Muscle layer of duodenum (tissue), 2 donors: ENCODE results near the gene ADCY10.
"Not testable (repeated sequence)": the region's sequence is repeated elsewhere in the genome, so short reads cannot be mapped to it uniquely, and the experiment has no call there.

Source experiments
- H3K27ac ChIP-seq: one replicate; pipeline ENCODE4 v1.7.0; 2013; ENCODE audit warnings: mild to moderate bottlenecking, low read length
- H3K27me3 ChIP-seq: one replicate; pipeline ENCODE4 v1.7.0; 2013; ENCODE audit warnings: low read depth, mild to moderate bottlenecking, control low read depth, low read length
- H3K36me3 ChIP-seq, 2 donors: one replicate each; pipeline ENCODE4 v1.7.0; 2013; ENCODE audit warnings: low read length in 2 of 2, control low read depth in 1 of 2, mild to moderate bottlenecking in 1 of 2; ENCODE audit not compliant: insufficient read depth in 2 of 2, control insufficient read depth in 1 of 2
- H3K4me1 ChIP-seq, 2 donors: one replicate each; pipeline ENCODE4 v1.7.0; 2013; ENCODE audit warnings: low read length in 2 of 2, mild to moderate bottlenecking in 2 of 2, control low read depth in 1 of 2, moderate library complexity in 1 of 2; ENCODE audit not compliant: insufficient read depth in 2 of 2, control insufficient read depth in 1 of 2
- H3K4me3 ChIP-seq, 2 donors: one replicate each; pipeline ENCODE4 v1.7.0; 2013; ENCODE audit warnings: low read length in 2 of 2, low read depth in 1 of 2, mild to moderate bottlenecking in 1 of 2
- H3K9me3 ChIP-seq, 2 donors: one replicate each; pipeline ENCODE4 v1.7.0; 2013; ENCODE audit warnings: low read length in 2 of 2, control low read depth in 1 of 2, mild to moderate bottlenecking in 1 of 2; ENCODE audit not compliant: control insufficient read depth in 1 of 2
- donor health status: healthy.

Gene ADCY10

DNA sequence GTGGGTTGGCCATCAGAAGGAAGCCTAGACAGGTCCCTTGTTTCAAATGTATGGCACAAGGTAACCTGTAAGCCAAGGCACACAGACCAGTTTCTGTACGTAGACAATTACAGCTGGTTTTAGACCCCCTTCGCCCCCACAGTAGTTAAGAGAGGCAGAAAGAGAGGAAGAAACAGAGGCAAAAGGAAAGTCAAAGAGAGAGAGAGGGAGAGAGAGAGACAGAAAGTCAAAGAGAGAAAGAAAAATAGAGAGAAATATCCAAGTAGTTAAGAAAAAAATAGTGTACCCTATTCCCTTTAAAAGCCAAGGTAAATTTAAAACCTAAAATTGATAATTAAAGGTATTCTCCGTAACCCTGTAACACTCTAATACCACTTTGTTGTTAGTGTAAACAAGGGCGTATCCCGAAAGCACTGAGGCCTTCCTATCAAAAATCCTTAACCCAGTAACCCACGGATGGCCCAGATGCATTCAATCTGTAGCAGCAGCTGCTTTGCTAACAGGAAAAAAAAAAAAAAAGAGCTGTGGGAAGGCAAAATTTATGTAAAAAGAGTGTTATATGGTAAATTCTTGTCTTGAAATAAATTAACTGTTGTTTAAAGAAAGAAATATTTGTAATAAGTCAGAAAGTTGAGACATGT, 49.4 kb downstream of the ADCY10 start:
- Histone ChIP-seq H3K4me3 (no peak overlapping the region), H3K9me3 (no peaks in the 10 kb centered on the region), H3K27me3 (no peaks in the 10 kb centered on the region), H3K27ac (no peak overlapping the region), H3K36me3 (no peaks in the 10 kb centered on the region), H3K4me1 (no peaks in the 10 kb centered on the region)

- H3K4me3 ChIP-seq, result no peak overlapping the region
- no peaks in the 10 kb centered on the region for H3K9me3 ChIP-seq
- no peaks in the 10 kb centered on the region for H3K27me3 ChIP-seq
- no peaks in the 10 kb centered on the region for H3K4me1 ChIP-seq
- no peak overlapping the region for H3K27ac ChIP-seq
- no peaks in the 10 kb centered on the region for H3K36me3 ChIP-seq
Measured at GRCh38 chr1:167863921-167864279, 50.0 kb downstream of the ADCY10 start.

GRCh38 chr1:167863191-167863920, 50.6 kb downstream of the ADCY10 start:
- H3K9me3 ChIP-seq, H3K27ac ChIP-seq, H3K4me3 ChIP-seq, H3K36me3 ChIP-seq, H3K27me3 ChIP-seq, H3K4me1 ChIP-seq: not testable (repeated sequence)

DNA sequence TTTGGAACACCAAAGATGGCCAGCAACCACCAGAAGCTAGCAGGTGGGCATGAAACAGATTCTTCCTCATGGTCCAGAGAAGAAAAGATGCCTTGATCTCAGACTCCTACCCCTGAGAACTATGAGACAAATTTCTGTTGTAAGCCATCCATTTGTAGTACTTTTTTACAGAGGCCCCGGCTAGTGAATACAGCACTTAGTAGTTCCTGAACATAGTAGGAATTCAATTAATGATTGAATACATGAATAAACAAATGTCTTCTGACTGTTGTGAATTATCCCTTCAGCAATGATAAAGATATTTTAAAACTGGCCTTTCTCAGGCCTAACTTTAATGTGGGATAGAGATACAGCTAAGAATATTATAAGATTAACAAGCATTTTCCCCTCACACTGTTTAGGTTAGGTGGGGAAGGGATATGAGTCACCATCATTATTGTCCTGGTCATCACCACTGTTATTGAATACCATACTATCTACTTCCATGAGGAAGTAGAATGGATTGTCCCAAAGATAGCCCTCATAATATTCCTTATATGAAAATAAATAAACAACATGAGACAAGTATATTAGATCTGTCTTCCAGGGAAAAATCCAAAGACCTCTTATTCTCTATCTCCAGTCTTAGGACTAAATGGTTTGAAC, 51.4 kb downstream of the ADCY10 start:
- Histone ChIP-seq H3K4me3 (no peak overlapping the region), H3K4me1 (no peaks in the 10 kb centered on the region), H3K9me3 (no peaks in the 10 kb centered on the region), H3K36me3 (no peaks in the 10 kb centered on the region), H3K27ac (no peak overlapping the region), H3K27me3 (no peaks in the 10 kb centered on the region)

DNA sequence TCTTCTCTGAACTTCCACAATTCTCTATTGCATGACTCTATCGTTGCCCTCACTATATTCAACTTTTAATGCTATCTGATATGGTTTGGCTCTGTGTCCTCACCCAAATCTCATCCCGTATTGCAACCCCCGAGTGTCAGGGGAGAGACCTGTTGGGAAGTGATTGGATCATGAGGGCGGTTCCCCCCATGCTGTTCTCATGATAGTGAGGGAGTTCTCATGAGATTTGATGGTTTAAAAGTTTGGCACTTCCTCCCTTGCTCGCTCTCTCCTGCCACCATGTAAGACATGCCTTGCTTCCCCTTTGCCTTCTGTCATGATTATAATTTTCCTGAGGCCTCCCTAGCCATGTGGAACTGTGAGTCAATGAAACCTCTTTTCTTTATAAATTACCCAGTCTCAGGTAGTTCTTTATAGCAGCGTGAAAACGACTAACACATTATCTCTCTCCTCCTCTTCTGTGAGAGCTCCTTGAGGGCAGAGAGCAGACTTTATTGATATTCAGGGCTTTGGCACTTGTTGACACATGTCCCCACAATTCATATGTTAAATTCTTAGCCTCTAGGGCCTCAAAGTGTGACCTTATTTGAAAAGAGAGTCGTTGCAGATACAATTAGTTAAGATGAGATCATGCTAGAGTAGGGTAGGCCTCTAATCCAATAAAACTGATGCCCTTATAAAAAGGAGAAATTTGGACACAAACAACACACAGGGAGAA, 52.1 kb downstream of the ADCY10 start:
- H3K4me3 ChIP-seq, result no peak overlapping the region
- H3K27me3 ChIP-seq, result no peaks in the 10 kb centered on the region
- H3K36me3 ChIP-seq, result no peaks in the 10 kb centered on the region
- H3K4me1 ChIP-seq, result no peaks in the 10 kb centered on the region
- H3K9me3 ChIP-seq, result no peaks in the 10 kb centered on the region
- no peak overlapping the region for H3K27ac ChIP-seq

DNA sequence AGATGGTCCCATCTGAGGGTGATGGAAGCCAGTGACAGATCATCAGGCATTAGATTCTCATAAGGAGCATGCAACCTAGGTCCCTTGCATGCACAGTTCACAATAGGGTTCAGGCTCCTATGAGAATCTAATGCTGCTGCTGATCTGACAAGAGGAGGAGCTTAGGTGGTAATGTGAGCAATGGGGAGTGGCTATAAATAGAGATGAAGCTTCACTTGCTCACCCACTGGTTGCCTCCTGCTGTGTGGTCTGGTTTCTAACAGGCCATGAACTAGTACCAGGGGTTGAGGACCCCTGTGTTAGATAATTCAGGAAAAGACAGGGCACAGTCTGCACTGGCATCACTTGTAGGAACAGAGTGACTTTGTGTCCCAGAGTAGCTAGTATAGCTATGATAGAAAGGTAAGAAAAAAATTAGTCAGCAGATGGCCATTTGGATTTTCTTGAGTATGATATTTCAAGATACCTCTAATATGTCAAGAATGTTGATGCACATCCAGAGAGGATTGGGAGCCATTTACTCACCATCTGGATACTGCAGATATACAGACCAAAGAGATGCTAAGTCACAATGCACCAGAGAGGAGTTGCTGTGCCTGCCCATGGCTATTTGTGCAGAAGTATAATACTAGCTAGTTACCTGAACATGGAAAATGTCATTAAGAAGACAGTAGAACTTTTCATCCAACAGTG, 53.6 kb downstream of the ADCY10 start:
- Histone ChIP-seq H3K27me3 (no peaks in the 10 kb centered on the region), H3K27ac (no peak overlapping the region), H3K9me3 (no peaks in the 10 kb centered on the region), H3K4me3 (no peak overlapping the region), H3K4me1 (no peaks in the 10 kb centered on the region), H3K36me3 (no peaks in the 10 kb centered on the region)

DNA sequence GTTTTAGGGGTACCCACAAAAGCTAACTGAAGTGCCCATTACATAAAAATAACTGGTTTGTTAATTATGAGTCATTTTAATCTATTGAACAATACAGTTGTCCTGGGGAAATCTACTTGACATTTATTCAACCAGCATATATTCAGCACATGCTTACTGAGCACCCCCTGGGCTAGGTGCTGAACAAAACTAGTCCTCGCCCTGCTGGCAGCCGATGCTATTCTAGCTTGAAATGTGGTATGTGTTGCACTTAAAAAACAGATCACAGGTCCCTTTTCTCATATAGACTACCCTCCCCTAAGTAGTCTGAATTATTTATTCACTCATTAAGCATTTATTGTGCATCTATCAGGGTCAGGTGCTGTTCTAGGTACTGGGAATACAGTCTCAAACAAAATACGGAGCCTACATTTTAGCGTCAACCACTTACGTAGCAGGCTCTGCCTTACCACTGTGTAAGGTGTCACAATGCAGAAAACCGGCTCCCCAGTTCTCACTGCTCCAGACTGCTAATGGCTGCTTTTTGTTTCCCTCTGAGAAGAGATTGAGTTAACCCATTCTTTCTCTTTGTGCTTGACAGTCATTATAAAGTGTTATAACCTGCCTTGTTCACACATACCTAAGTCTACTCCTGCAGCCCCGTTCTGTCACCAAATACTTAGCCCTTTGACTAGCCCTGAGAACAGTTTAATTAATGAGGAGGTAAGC, 57.1 kb downstream of the ADCY10 start:
- no peaks in the 10 kb centered on the region for H3K27me3 ChIP-seq
- no peaks in the 10 kb centered on the region for H3K4me1 ChIP-seq
- H3K36me3 ChIP-seq, result no peaks in the 10 kb centered on the region
- no peak overlapping the region for H3K4me3 ChIP-seq
- H3K9me3 ChIP-seq, result no peaks in the 10 kb centered on the region
- H3K27ac ChIP-seq, result no peak overlapping the region

- Histone ChIP-seq H3K9me3 (no peaks in the 10 kb centered on the region), H3K4me3 (no peak overlapping the region), H3K4me1 (no peaks in the 10 kb centered on the region), H3K27me3 (no peaks in the 10 kb centered on the region), H3K27ac (no peak overlapping the region), H3K36me3 (no peaks in the 10 kb centered on the region)
Measured at GRCh38 chr1:167854184-167854583, 59.8 kb downstream of the ADCY10 start.

DNA sequence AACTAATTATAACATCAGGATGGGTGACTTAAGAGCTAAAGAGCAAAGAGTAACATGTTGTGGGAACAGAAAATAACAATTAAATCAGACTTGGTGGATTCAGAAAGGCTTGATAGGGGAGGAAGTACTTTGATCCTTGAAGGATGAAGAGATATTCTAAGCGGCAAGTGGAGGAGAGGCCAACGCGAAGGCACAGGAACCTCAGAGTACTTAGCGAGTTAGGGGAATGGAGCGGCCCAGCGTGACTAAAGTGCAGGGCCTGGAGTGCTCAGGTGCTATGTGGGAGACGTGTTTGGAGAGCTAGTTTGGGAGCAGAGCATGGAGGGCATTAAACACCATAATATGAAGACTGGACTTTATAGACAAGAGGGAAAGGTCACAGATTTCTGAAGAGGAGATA, 64.3 kb downstream of the ADCY10 start:
- no peaks in the 10 kb centered on the region for H3K4me1 ChIP-seq
- H3K4me3 ChIP-seq, result no peak overlapping the region
- no peaks in the 10 kb centered on the region for H3K9me3 ChIP-seq
- no peaks in the 10 kb centered on the region for H3K27me3 ChIP-seq
- H3K36me3 ChIP-seq, result no peaks in the 10 kb centered on the region
- H3K27ac ChIP-seq, result no peak overlapping the region

DNA sequence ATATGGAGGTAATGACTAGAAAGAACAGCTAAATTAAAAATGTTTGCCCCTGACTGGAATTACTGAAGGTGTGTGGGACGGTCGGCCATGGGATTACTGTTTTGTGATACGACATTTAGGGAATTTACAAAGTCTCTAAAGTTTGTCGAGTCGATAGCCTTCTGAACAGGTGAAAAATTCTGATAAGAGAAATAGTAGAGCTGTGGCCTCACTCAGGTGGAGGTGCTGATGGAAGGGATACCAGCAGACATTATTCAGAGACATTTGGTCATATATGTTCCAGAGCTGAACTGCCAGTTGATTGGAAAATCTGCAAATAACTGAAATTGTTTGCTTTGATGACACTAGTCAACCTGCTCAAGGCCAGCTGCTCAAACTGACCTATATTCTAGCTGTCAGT, 71.1 kb downstream of the ADCY10 start:
- H3K27me3 ChIP-seq, result no peaks in the 10 kb centered on the region
- no peaks in the 10 kb centered on the region for H3K9me3 ChIP-seq
- H3K4me1 ChIP-seq, result no peaks in the 10 kb centered on the region
- no peaks in the 10 kb centered on the region for H3K36me3 ChIP-seq
- no peak overlapping the region for H3K27ac ChIP-seq
- no peak overlapping the region for H3K4me3 ChIP-seq
